Muscle of leg (tissue), 11 donors: ENCODE measurements around the gene SEMA3B. TPM values are rescaled to one million over a fixed set of nuclear protein-coding genes. Genes with fewer than 3 reads are reported as not detected.

Source experiments
- DNase-seq: peaks from one replicate; pipeline ENCODE4 v3.0.0; 2013
- H3K27ac ChIP-seq: one replicate; pipeline ENCODE4 v1.5.1; 2013; ENCODE audit warnings: mild to moderate bottlenecking, low read length, control low read depth
- H3K27me3 ChIP-seq: one replicate; pipeline ENCODE4 v1.6.1; 2013; ENCODE audit warnings: low read length; ENCODE audit not compliant: control insufficient read depth, insufficient read depth
- H3K36me3 ChIP-seq: one replicate; pipeline ENCODE4 v1.6.1; 2013; ENCODE audit warnings: low read length; ENCODE audit not compliant: control insufficient read depth, insufficient read depth
- H3K4me1 ChIP-seq: one replicate; pipeline ENCODE4 v1.6.1; 2013; ENCODE audit warnings: low read length; ENCODE audit not compliant: control insufficient read depth, insufficient read depth
- H3K4me3 ChIP-seq: one replicate; pipeline ENCODE4 v1.5.1; 2013; ENCODE audit warnings: low read length, control low read depth
- H3K9me3 ChIP-seq: replicated peaks from 2 replicates; pipeline ENCODE4 v1.6.1; 2013; ENCODE audit warnings: low read depth, low read length; ENCODE audit not compliant: control insufficient read depth
- WGBS: methylation state at CpG from one replicate; pipeline ENCODE4 v1.1.5; 2013; ENCODE audit warnings: missing lambda C conversion rate; ENCODE audit not compliant: insufficient coverage; 5-methylcytosine and 5-hydroxymethylcytosine counted together
- polyA plus RNA-seq, 8 donors: library from polyadenylated mRNA; unstranded; fragments of 120-200 nt; gene quantifications; one replicate each; pipeline versions ENCODE4 v1.2.1 to v1.2.3, GENCODE V29; 2013; ENCODE audit warnings: inconsistent platforms in 1 of 8, low replicate concordance in 1 of 8; ENCODE audit not compliant: insufficient read length in 8 of 8, insufficient read depth in 1 of 8
- total RNA-seq: library from RNA; stranded (reverse); fragments of 120-200 nt; gene quantifications from one replicate; pipeline ENCODE4 v1.2.4, GENCODE V29; 2013

SEMA3B gene
- total and polyA plus RNA-seq, 9 donors: 31.8 to 53.7 (median 40.5) TPM

- peak; percentile 51 for DNase-seq
- Histone ChIP-seq H3K27ac (peak within 1 kb of the TSS; percentile 96), H3K36me3 (peaks cover 40% of the 10 kb centered on the region), H3K27me3 (no peaks in the 10 kb centered on the region), H3K9me3 (no peaks in the 10 kb centered on the region), H3K4me1 (peaks cover 73% of the 10 kb centered on the region), H3K4me3 (peak within 1 kb of the TSS; percentile 74)
- WGBS: 29% methylated on average over 11 of the region's 31 CpGs
Observed at GRCh38 chr3:50322386-50323091, 53.6 kb downstream of the SEMA3B start, which contains the start of gene HYAL2. HYAL2 (minus strand) TSS chr3:50322745; CDS start chr3:50320489, 2,256 bp downstream.

GRCh38 chr3:50323092-50323600, 54.2 kb downstream of the SEMA3B start:
- Histone ChIP-seq H3K36me3 (peaks cover 34% of the 10 kb centered on the region), H3K4me1 (peaks cover 69% of the 10 kb centered on the region), H3K4me3 (no peak overlapping the region), H3K27ac (peak overlapping the region; percentile 96), H3K27me3 (no peaks in the 10 kb centered on the region), H3K9me3 (no peaks in the 10 kb centered on the region)
- WGBS: 16% methylated on average over 3 of the region's 4 CpGs
- peak; percentile 81 for DNase-seq

- Histone ChIP-seq H3K9me3 (no peaks in the 10 kb centered on the region), H3K4me1 (peaks cover 69% of the 10 kb centered on the region), H3K27ac (peak overlapping the region; percentile 96), H3K36me3 (peaks cover 28% of the 10 kb centered on the region), H3K27me3 (no peaks in the 10 kb centered on the region), H3K4me3 (no peak overlapping the region)
- peak; percentile 64 for DNase-seq
- WGBS: 54% methylated on average over 4 of the region's 5 CpGs
Observed at GRCh38 chr3:50323614-50324199, 54.8 kb downstream of the SEMA3B start.

- DNase-seq: peak; percentile 80
- peaks cover 23% of the 10 kb centered on the region for H3K36me3 ChIP-seq
- H3K27ac ChIP-seq: peak overlapping the region; percentile 96
- H3K4me1 ChIP-seq: peaks cover 62% of the 10 kb centered on the region
- H3K27me3 ChIP-seq: no peaks in the 10 kb centered on the region
- WGBS: 71% methylated on average over 3 of the region's 4 CpGs
- H3K4me3 ChIP-seq: no peak overlapping the region
- H3K9me3 ChIP-seq: no peaks in the 10 kb centered on the region
Observed at GRCh38 chr3:50324351-50325112, 55.6 kb downstream of the SEMA3B start.

- Histone ChIP-seq H3K4me1 (peaks cover 56% of the 10 kb centered on the region), H3K4me3 (no peak overlapping the region), H3K27me3 (no peaks in the 10 kb centered on the region), H3K36me3 (peaks cover 24% of the 10 kb centered on the region), H3K9me3 (no peaks in the 10 kb centered on the region), H3K27ac (peak overlapping the region; percentile 96)
- no CpG with 5 or more reads among the region's 2 CpGs for WGBS
- DNase-seq: peak; percentile 13
Observed at GRCh38 chr3:50325113-50325480, 56.1 kb downstream of the SEMA3B start.

- DNase-seq: no peak
- H3K27me3 ChIP-seq: no peaks in the 10 kb centered on the region
- 96% methylated on average over 5 of the region's 11 CpGs for WGBS
- peaks cover 51% of the 10 kb centered on the region for H3K4me1 ChIP-seq
- H3K27ac ChIP-seq: no peak overlapping the region
- H3K36me3 ChIP-seq: peaks cover 30% of the 10 kb centered on the region
- H3K9me3 ChIP-seq: no peaks in the 10 kb centered on the region
- H3K4me3 ChIP-seq: no peak overlapping the region
Observed at GRCh38 chr3:50325497-50326181, 56.7 kb downstream of the SEMA3B start.

GRCh38 chr3:50326182-50326541, 57.2 kb downstream of the SEMA3B start:
- peaks cover 49% of the 10 kb centered on the region for H3K4me1 ChIP-seq
- H3K9me3 ChIP-seq: no peaks in the 10 kb centered on the region
- 100% methylated on average over 1 of the region's 8 CpGs for WGBS

GRCh38 chr3:50327129-50327528, 58.2 kb downstream of the SEMA3B start:
- WGBS: 57% methylated on average over 1 of the region's 4 CpGs

More at GRCh38 chr3:50326182-50326541, 57.2 kb downstream of the SEMA3B start:
- peaks cover 35% of the 10 kb centered on the region for H3K36me3 ChIP-seq
- DNase-seq: peak; percentile 7
- H3K27me3 ChIP-seq: no peaks in the 10 kb centered on the region
- no peak overlapping the region for H3K4me3 ChIP-seq
- H3K27ac ChIP-seq: no peak overlapping the region

More at GRCh38 chr3:50327129-50327528, 58.2 kb downstream of the SEMA3B start:
- Histone ChIP-seq H3K27me3 (no peaks in the 10 kb centered on the region), H3K4me1 (peaks cover 44% of the 10 kb centered on the region), H3K9me3 (no peaks in the 10 kb centered on the region), H3K27ac (no peak overlapping the region), H3K36me3 (peaks cover 45% of the 10 kb centered on the region), H3K4me3 (peak overlapping the region; percentile 83)
- DNase-seq: peak; percentile 25
